Left renal cortex interstitium (tissue), 4 donors: ENCODE measurements around the gene SLC12A3. TPM values are rescaled to one million over a fixed set of nuclear protein-coding genes. Genes with fewer than 3 reads are reported as not detected.

Experiments
- DNase-seq, 4 donors: peaks; one replicate each; pipeline ENCODE4 v3.0.0-alpha.2; 2013; ENCODE audit warnings: low read depth in 4 of 4, low spot score in 2 of 4, missing footprints in 1 of 4
- polyA plus RNA-seq, 4 donors: library from polyadenylated mRNA; unstranded; fragments of 120-200 nt; gene quantifications; one replicate each; pipeline ENCODE4 v1.2.1, GENCODE V29; 2013; ENCODE audit not compliant: insufficient read length in 4 of 4

SLC12A3 gene
- polyA plus RNA-seq, 4 donors = 38.1 to 57.2 (median 46.4) TPM

DNA sequence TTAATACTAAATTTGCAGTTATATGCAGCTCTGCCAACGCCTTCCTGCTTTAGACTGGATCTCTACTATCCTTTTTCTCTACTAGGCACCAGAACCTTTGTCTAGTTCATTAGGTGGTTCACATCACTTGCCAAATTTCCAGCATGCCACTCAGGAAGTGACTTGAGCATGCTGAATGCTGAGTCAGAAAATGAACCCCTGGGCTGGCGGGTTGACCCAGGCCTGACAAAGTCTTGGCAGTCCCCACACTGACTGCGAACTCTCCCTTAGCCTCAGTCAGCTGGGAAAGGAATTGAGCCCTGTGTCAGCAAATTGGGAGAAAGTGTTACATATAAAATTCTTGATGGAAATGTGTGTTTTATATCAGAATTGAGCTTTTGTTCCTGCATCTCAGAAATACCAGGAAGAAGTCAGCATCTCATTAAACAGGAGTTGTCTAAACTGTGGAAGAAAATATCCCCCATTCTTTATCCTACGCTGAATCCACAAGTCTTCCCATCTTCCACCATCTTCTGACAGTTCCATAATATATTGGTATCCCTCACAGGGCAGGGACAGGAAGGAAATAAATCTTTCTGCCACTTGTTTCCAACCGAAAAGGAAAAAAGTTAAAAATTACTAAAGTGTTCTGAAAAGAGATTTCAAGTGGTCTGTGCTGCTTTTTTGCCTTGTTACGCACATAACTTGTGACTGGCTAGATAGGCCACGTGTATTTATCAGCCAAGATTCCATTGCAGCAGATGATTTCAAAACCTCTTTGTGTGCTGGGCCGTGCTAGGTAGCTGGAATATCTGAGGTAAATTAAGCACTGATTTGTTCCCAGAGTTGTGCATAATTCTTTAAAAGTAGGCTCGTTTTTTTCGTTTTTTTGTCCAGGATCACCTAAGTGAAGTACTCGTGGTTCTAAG lies 16.7 kb upstream of the SLC12A3 start:
- no peak for DNase-seq

DNA sequence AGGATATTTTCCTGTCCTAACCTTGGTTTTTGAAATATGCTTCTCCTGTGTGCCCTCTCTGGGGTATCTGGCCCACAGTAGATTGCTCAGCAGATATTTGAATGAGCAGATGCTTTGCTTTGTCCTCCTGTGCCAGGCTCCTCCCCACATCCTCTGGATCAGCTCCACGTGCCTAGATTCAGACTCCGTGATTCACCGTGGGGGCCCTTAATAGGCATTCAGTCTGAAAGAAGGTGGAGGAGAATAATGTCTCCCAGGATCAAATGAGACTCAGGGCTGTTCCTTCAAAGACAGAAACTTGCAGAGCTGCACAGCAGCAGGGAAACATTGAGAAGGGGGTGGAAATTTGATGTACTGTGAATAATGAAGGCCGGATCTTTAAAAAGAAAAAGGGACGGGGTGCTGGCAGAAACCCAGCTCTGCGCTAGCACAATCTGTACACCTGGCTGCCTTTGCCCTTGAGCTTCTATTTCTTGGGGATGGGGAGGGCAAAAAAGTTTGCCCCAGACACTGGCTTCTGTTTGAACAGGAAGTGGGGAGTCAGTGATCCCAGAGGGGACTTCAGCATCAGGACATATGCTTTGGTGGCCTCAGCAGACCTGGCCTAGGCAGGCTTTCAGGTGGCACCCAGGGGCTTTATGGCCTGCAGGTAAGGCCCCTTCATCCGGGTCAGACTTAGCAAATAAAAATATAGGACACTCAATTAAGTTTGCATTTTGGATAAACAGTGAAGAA lies 15.9 kb upstream of the SLC12A3 start:
- DNase-seq = no peak

DNA sequence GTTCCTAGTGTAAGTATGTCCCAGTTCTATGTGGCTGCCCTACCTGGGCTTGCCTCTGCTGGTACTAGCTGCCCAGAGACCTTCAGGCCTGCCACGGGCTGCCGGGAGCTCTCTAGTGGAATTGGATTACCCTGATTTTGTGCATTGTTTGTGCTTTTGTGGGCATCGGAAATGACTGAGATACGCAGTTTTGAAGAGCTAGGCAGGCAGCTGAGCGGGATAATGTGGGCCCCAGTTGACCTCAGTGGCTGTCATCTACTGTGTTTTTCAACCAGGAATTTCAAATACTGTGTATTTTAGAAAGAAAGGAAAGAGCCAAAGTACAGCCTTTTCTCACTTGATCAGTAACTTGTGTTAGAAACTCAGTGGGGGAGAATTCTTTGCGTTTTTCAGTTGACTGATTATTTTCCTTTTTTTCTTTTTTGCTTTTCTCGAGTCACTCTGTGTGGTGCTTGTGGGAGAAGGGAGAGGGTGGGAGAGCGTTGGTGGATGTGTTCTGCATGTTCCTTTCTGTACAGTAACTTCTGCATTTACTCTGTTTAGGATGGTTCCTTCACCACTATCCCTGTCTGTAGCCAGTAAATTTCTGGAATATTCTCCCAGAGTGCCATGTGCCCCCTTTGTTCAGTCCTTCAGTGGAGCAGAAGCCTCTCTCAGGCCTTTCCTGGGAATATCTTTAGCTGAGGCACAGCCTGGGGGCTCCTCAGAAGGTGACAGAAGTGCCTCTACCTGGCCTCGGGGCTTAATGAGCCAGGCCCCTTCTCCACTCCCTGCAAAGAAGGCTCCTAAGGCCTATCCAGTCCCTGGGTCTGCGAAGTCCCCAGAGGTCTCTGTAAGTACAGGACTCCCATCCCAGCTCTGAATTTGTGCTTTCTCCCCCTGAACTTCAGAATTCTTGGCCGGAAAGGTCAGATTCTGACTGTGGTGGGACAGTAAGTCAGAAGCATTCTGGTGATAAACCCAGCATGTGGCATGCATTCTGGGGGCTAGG lies 15.0 kb upstream of the SLC12A3 start:
- DNase-seq = no peak

DNA sequence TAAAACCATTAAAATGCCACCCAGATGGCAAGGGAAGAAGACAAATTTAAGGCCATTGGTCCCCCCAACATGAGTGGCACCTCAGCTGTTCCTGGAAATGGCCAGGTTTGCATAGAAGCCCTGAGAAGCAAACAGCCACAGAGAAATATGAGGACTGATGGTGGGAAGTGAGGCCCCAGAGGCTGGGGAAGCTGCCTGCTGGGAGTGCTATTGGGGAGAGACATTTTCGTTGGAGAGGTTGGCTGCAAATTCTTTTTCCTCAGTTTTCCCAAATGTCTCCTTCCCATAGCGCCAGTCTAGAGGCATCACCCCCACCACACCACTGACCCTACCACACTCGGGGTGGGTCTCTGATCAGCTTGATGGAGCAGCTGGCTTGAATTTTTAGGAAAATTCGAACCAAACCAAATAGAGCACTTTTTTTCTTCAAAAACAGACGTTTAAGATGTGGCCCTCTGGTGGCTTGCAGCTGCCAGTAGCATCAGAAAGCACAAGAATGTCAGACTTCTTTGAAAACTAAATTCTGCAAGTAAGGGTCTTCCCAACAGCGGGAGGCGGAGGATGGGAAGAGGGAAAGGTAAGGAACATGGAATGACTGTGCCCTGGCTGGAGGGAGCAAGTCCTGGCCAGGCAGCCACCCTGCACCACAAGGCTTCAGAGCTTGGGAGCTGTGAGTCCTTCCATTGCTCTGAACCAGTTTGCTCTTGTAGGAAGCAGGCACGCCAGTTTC lies 13.2 kb upstream of the SLC12A3 start:
- no peak for DNase-seq

DNA sequence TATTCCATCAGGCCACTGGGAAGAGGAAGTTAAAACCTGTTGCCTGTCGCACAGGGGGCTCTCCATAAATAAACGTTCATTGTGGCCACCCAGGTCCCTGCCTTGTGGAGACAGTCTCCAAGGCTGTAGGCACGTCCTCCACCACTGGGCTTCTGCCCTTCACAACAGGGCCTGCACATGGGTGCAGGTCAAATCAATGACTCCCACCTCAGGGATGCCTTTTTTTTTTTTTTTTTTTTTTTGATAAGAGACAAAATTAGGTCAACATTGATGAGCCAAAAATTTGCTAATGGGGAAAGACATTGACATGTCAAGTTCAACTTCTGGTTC lies 12.6 kb upstream of the SLC12A3 start:
- no peak for DNase-seq

DNA sequence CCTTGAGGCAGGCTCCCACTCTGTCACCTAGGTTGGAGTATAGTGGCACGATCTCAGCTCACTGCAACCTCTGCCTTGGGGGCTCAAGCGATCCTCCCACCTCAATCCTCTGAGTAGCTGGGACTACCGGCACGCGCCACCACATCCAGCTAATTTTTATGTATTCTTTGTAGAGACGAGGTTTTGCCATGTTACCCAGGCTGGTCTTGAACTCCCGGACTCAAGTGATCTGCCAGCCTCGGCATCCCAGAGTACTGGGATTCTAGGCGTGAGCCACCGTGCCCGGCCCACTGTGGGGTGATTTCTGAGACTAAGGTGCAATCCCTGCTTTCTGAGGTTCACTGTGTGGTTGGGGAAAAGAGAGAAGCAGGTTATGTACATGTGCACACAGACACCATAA lies 12.0 kb upstream of the SLC12A3 start:
- DNase-seq = no peak

DNA sequence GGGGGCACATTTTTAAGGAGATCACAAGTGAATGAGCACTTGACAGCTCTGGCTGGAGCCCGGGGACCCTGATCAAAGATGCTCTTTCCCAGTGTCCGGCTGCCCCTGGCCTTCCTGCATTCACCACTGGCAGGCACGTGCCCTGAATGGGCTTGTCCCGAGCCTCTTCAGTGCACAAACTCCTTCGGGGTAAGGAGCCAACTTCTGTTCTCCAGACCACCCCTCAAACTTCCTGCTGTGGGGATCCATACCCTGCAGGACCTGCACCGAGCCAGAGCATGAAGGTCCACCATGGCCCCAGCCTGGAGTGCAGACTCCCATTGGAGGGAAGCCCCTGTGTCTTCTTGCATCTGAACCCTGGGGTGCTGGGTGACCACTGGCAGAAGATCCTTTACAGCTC lies 9.8 kb upstream of the SLC12A3 start:
- no peak for DNase-seq

DNA sequence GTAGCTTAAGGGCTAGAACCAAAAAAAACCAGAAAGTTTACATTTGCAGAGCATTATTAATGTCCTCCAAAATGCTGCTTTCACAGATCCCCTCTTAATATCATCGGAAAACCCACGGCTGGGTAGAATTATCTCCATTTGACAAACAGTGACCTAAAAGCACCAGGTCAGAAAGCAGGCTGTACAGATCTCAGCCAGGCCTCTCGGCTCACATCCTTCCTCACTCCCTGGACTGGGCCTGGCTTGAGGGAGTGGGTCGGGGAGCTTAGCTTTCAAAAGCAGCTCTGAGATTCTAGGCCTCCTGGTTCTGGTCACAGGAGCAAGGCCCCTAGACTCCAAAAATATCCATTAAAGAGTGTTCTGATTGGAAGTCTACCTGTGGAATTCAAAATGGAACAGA lies 9.1 kb upstream of the SLC12A3 start:
- no peak for DNase-seq

DNA sequence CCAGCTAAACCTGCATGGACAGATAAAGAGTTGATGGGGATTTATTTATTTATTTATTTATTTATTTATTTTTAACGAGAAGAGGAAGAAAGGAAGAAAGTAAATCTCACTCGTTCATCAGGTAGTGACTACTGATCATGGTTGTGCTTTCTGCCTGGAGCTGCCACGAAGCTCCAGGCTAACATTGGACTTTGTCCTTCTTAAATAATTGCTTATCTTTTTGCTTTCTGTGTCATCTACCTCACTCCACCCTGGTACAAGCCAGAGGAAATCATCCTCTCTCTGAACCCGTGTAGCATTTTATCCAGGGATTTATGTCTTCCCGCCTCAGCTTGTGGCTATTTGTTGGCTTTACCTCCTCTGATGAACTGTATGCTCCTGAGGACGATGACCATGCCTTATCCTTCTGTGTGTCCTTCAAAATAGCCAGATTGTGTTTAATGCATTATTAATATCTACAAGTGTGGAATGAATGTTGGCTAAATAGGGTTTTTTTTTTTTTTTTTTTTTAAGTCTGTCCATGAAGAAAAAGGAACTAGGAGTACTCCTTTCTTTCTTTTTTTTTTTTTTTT lies 8.0 kb upstream of the SLC12A3 start:
- DNase-seq = no peak

DNA sequence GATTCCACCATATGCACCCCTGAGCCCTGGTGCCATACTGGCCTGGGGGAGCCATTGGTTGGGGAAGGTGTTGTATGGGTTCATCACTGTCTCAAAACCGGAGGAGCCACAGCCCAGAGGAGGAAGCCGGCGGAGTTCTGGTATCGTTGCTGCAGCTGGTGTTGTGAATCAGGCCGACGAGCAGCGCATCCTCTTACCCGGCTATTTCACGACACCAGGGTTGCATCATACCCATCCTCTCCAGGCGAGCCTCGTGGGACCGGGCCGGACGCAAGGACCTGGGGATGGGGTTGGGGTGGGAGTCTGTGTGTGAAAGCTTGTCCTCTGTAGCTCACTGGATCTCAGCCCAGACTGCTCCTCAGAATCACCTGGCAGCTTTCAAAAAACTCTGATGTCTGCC lies 6.6 kb upstream of the SLC12A3 start:
- DNase-seq = no peak

DNA sequence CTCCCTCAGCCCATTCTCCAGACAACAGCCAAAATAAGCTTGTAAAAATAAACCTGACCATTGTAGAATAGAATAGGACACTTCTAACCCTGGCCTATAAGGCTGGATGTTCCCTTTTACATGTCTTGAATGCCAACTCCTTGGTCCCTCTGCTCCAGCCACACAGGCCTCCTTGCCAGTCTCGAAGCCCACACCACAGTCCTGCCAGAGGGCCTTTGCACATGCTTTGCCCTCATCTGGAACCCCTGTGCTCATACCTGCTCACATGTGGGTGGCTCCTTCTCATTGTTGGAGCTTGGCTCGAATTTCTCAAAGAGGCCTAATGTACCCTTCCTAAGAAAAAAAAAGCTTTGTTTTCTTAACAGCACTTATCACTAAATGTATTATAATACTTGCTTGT lies 5.4 kb upstream of the SLC12A3 start:
- no peak for DNase-seq

DNA sequence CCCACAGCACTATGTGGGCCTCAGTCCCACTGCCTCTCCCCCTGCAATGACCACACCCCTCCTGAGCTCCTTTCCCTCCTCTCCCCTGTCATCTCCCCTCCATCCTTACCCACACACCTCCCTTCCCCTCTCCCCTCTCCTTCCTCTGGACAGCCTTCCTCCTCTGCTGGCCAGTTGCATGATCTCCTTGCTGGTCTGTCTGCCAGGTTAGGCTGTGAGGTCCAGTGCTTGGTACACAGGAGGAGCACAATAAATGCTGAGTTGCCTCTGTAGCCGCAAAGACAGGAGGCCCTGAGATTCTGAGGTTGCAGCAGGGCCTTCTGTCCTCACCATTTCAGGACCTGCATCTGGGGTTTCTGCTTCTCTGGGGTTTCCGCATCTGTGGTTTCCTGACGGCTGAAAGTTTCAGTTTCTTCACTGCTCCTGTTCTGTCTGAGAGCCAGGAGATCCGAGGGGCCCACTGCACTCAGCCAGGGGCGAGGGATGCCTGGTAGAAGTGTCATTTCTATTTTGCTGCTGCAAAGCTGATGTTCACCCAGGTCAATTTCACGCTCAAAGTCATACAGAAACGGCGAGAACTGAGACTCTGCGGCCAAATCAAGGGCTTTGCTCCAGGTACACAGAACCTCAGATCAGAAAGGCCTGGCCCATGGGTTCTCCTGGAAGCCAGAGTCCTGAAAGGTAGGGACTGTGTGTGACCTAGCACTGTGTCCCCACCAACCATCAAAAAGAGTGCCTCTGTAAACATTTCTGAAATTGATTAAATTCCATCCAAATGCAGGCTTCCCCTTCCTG lies 4.6 kb upstream of the SLC12A3 start:
- DNase-seq = no peak

DNA sequence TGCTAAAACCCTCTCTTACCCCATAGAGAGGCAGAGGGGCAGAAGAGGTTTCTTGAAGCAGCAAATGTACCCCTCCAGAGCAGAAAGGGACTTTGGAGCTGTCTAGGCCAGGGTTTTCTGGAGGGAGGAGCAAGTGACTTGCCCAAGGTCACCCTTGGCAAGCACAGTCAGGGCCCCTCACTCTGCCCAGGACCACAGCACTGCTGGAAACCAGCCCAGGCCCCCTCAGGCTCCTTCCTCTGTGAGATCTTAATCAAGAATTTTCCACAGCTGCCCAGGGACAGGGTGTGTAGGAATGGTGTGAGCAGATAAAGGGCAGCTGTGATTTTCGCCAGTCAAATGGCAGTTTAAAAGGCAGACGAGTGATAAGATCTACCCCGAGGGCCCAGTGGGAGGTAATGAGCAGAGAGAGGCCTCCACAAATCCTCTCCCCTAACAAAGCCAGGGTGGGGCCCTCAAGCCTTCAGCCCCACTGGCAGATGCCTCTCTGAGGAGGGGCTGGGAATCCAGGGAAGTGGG lies 3.9 kb upstream of the SLC12A3 start:
- DNase-seq = no peak

DNA sequence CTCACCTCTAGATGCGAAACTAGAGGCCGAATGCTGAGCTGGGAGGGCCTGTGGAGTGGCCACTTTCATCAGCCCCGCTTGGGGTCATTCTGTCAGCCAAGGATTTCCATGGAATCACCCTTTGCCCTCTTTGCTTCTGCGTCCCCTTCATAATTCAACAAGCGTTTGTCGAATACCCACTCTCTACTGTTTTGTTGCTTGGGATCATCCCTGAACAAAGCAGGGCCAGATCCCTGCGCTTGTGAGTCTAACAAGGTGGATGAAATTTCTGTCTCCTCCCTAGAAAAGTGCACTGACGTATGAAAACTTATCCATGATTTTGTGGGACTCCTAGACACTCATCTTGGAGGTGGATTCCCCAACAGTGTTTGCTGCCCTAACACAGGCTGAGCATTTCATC lies 3.3 kb upstream of the SLC12A3 start:
- no peak for DNase-seq

DNA sequence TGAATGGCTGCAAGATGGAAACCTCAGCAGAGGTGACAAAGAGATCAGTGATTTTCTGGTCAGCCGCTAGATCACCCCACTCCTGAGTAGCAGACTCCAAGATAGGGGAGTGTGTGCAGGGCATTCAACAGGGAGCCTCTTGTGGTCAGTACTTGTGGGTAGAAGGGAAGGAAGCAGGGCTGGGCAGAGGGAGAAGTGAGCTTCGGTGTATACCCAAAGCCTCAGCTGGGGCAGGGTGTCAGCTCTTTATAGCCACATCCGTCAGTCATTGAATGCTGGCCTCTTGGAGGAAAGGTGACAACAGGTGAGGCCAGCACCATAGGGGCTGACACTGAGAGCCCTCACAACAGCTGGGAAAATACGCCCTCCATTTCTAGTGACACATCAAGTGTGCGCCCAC lies 2.2 kb upstream of the SLC12A3 start:
- no peak for DNase-seq

DNA sequence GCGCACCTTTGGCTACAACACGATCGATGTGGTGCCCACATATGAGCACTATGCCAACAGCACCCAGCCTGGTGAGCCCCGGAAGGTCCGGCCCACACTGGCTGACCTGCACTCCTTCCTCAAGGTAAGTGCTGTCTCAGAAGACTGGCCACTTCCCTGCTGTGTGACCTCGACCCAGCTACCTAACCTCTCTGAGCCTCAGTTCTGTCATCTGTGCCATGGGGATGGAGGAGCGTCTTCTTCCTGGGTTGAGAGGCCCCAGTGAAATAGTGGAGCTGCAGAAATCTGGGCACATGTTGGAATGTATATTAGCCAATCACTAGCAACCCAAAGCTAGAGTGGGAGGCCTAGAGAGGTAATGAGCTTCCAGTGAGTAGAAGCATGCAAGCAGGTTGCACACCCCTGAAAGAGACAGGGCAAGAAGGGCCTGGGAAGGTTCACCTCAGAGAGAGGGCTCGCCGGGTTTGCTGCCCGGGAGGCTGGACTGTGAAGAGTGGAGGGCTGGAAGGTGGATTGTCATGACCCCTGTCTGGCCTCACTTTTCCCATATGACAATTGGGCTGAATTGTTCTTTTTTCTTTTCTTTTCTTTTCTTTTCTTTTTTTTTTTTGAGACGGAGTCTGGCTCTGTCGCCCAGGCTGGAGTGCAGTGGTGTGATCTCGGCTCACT lies 521 bp downstream of the SLC12A3 start:
- DNase-seq = no peak

DNA sequence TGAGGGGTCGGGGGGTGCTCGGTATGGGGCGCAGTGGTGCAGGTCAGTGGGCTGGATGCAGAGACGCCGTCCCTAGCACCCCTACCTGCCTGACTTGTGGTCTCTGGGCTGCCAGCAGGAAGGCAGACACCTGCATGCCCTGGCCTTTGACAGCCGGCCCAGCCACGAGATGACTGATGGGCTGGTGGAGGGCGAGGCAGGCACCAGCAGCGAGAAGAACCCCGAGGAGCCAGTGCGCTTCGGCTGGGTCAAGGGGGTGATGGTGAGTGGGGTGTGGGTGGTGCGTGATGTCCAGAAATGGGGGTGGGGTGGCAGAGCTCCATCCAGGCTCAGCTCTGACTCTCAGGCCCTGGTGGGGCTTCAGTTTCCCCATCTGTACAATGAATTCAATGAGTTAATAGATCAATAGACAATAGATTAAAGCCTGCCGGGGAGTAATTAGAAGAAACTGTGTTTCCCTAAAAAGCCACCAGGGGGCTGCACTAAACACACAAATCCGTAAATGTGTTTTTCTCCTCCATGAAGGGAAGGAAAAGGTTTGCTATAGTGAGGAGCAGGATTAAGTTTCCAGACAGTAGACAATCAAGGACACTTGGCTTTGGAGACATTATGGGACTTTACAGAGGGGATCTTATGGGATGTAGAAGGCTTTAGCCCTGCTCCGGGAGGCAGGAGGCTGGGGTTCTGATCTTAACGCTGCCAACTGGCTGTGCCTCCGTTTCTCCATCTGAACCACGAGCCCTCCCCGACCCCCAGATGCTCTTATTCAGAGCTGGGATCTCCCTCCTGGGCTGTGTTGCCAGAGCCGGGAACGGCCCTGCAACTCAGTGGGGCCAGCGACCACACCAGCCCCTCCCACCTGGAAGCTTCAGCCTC lies 2.2 kb downstream of the SLC12A3 start:
- DNase-seq = no peak
